ENCODE measurements around the gene NPHP4.

- TF ChIP-seq CTCF (conservative IDR thresholded peaks at IDR 0.05; ENCODE audit: low read length) (no peak), EZH2phosphoT487 (IDR thresholded peaks at IDR 0.05; ENCODE audit: borderline replicate concordance, low read depth, low read length) (no peak)
Observed at GRCh38 chr1:5849550-5849949, 142.7 kb downstream of the NPHP4 start.
